ENCODE measurements around the gene OR13C8. TPM values are rescaled to one million over a fixed set of nuclear protein-coding genes. Genes with fewer than 3 reads are reported as not detected.

The OR13C8 gene
- total RNA-seq, 4 donors from 2014 or later: not detected

DNA sequence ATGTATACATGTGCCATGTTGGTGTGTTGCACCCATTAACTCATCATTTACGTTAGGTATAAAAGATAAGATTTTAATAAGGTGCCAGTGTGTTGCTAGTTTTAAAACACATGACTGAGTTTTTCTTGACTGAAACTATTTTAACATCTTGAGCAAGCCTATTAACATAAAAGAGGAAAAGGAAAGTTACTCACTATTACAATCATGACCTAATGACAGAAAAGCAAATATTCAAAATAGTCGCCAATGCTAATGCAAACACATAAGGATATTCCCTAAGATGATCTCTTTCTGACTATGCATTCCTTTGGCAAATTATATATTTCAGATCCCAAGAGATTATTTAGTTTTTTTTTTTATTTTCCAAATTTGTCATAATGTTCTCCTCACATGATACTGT is 42.2 kb downstream of the OR13C8 start:
- Histone ChIP-seq H3K36me3 (no peaks in the 10 kb centered on the region), H3K27ac (no peak overlapping the region), H3K27me3 (no peaks in the 10 kb centered on the region), H3K4me1 (no peaks in the 10 kb centered on the region), H3K4me3 (no peak overlapping the region), H3K9me3 (no peaks in the 10 kb centered on the region)
- 68 to 71% methylated on average over 2 of the region's 2 CpGs for WGBS, 2 donors
- DNase-seq: no peak
- TF ChIP-seq POLR2A (IDR thresholded peaks at IDR 0.05): no peak
- TF ChIP-seq, protein P1, sequence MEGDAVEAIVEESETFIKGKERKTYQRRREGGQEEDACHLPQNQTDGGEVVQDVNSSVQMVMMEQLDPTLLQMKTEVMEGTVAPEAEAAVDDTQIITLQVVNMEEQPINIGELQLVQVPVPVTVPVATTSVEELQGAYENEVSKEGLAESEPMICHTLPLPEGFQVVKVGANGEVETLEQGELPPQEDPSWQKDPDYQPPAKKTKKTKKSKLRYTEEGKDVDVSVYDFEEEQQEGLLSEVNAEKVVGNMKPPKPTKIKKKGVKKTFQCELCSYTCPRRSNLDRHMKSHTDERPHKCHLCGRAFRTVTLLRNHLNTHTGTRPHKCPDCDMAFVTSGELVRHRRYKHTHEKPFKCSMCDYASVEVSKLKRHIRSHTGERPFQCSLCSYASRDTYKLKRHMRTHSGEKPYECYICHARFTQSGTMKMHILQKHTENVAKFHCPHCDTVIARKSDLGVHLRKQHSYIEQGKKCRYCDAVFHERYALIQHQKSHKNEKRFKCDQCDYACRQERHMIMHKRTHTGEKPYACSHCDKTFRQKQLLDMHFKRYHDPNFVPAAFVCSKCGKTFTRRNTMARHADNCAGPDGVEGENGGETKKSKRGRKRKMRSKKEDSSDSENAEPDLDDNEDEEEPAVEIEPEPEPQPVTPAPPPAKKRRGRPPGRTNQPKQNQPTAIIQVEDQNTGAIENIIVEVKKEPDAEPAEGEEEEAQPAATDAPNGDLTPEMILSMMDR (IDR thresholded peaks at IDR 0.05): no peak
- intact Hi-C loops (cut with DNase I): no loop called here

DNA sequence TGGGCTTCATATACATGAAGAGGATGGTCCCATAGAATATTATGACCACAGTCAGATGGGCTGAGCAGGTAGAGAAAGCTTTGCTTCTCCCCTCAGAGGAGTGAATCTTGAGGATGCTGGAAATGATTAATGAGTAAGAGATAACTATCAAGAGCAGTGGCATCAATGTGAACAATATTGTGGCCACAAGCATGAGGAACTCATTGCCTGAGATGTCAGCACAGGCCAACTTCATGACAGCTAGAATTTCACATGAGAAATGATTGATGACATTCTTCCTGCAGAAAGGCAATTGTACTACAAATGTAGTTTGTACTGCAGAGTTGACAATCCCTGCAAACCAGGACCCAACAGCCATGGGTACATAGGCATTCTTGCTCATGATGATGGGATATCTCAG is 48.5 kb downstream of the OR13C8 start:
- H3K9me3 ChIP-seq: no peaks in the 10 kb centered on the region
- H3K36me3 ChIP-seq: no peaks in the 10 kb centered on the region
- H3K27me3 ChIP-seq: no peaks in the 10 kb centered on the region
- TF ChIP-seq, protein P1 (IDR thresholded peaks at IDR 0.05): no peak
- TF ChIP-seq POLR2A (IDR thresholded peaks at IDR 0.05): no peak
- intact Hi-C loops (cut with DNase I): no loop called here
- no peak overlapping the region for H3K4me3 ChIP-seq
- H3K4me1 ChIP-seq: no peaks in the 10 kb centered on the region
- H3K27ac ChIP-seq: no peak overlapping the region
- DNase-seq: no peak

DNA sequence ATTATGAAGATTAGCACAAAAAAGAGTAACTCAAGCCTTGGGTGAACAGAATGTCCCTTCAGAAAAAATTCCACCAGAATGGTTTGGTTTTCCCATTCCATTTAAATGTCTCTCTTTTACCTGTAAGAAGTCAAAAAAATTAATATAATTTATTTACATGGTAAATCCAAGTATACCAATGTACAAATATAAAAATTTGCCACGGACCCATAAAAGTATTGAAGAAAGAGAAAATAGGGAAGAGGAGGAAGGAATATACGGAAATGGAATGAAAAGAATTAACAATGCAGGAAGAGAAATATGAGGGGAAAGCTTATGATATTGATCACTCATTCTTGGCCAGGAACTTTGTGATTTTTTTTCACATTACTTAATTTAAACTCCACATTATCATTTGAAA is 49.1 kb downstream of the OR13C8 start, which contains the start of gene OR13C9:
TSS of gene OR13C9 (minus strand) at position 101 of the 400 bp plus-strand sequence. CDS start at position 101, 0 bp downstream.
- Histone ChIP-seq H3K27me3 (no peaks in the 10 kb centered on the region), H3K4me3 (no peak within 1 kb of the TSS), H3K27ac (no peak within 1 kb of the TSS), H3K36me3 (no peaks in the 10 kb centered on the region), H3K4me1 (no peaks in the 10 kb centered on the region), H3K9me3 (no peaks in the 10 kb centered on the region)
- DNase-seq: no peak
- intact Hi-C loops (cut with DNase I): no loop called here
- TF ChIP-seq, protein P1 (IDR thresholded peaks at IDR 0.05): no peak
- TF ChIP-seq POLR2A (IDR thresholded peaks at IDR 0.05): no peak
- WGBS, 2 donors: 52 to 75% methylated on average over 2 of the region's 2 CpGs

Other genes starting within 250 kb of the OR13C8 start
- gene OR13F1, start 64.9 kb upstream of the OR13C8 start, total RNA-seq: not detected
- not detected for gene OR13C4, start 42.0 kb upstream of the OR13C8 start, total RNA-seq
- not detected for gene OR13C3, start 32.3 kb upstream of the OR13C8 start, total RNA-seq
- gene OR13C5, start 30.2 kb downstream of the OR13C8 start, total RNA-seq: not detected
- gene OR13C2, start 36.5 kb downstream of the OR13C8 start, total RNA-seq: not detected
- not detected for gene OR13C9, start 49.0 kb downstream of the OR13C8 start, total RNA-seq
- not detected for gene OR13D1, start 125.3 kb downstream of the OR13C8 start, total RNA-seq
- 10 to 100 TPM; 20.1 to 34.2 (median 30.2) TPM for gene NIPSNAP3A, start 178.5 kb downstream of the OR13C8 start, total RNA-seq
- 1 to 10 TPM in 1 of 4 donors, under 1 TPM in 1, not detected in 2; 0.13 to 2.7 TPM for gene NIPSNAP3B, start 195.0 kb downstream of the OR13C8 start, total RNA-seq